ENCODE results near the gene TPRA1.

Gene TPRA1

GRCh38 chr3:127616836-127617605 lies 26.5 kb upstream of the TPRA1 start:
- no peaks in the 10 kb centered on the region for H3K4me1 ChIP-seq (ENCODE audit: control insufficient read depth in 5 of 5, insufficient read depth in 5 of 5, low read length in 5 of 5)
- H3K9me3 ChIP-seq (ENCODE audit: control insufficient read depth in 5 of 5, low read length in 5 of 5) = no peaks in the 10 kb centered on the region
- H3K36me3 ChIP-seq (ENCODE audit: control insufficient read depth in 5 of 5, insufficient read depth in 5 of 5, low read length in 5 of 5) = peaks cover 0 to 53% (median 35%) of the 10 kb centered on the region in 5 donors
- H3K27ac ChIP-seq (ENCODE audit: low read depth, low read length) = no peak overlapping the region
- no peak overlapping the region for H3K9ac ChIP-seq (ENCODE audit: low read length in 5 of 5)
- no peak overlapping the region for H3K4me3 ChIP-seq (ENCODE audit: low read depth in 1 of 5, low read length in 5 of 5)
- no peaks in the 10 kb centered on the region for H3K27me3 ChIP-seq (ENCODE audit: control insufficient read depth in 5 of 5, insufficient read depth in 4 of 5, low read length in 5 of 5)

- no peak overlapping the region for H3K9ac ChIP-seq (ENCODE audit: low read length in 5 of 5)
- H3K27ac ChIP-seq (ENCODE audit: low read depth, low read length) = no peak overlapping the region
- no peaks in the 10 kb centered on the region for H3K27me3 ChIP-seq (ENCODE audit: control insufficient read depth in 5 of 5, insufficient read depth in 4 of 5, low read length in 5 of 5)
- peaks cover 0 to 41% (median 23%) of the 10 kb centered on the region in 5 donors for H3K36me3 ChIP-seq (ENCODE audit: control insufficient read depth in 5 of 5, insufficient read depth in 5 of 5, low read length in 5 of 5)
- H3K4me1 ChIP-seq (ENCODE audit: control insufficient read depth in 5 of 5, insufficient read depth in 5 of 5, low read length in 5 of 5) = no peaks in the 10 kb centered on the region
- H3K4me3 ChIP-seq (ENCODE audit: low read depth in 1 of 5, low read length in 5 of 5) = no peak overlapping the region
- no peaks in the 10 kb centered on the region for H3K9me3 ChIP-seq (ENCODE audit: control insufficient read depth in 5 of 5, low read length in 5 of 5)
These were observed 25.2 kb upstream of the TPRA1 start for GRCh38 chr3:127615631-127616305.

GRCh38 chr3:127614928-127615589 lies 24.5 kb upstream of the TPRA1 start:
- Histone ChIP-seq H3K9me3 (ENCODE audit: control insufficient read depth in 5 of 5, low read length in 5 of 5) (no peaks in the 10 kb centered on the region), H3K27me3 (ENCODE audit: control insufficient read depth in 5 of 5, insufficient read depth in 4 of 5, low read length in 5 of 5) (no peaks in the 10 kb centered on the region), H3K4me3 (ENCODE audit: low read depth in 1 of 5, low read length in 5 of 5) (no peak overlapping the region), H3K36me3 (ENCODE audit: control insufficient read depth in 5 of 5, insufficient read depth in 5 of 5, low read length in 5 of 5) (peaks cover 0 to 41% (median 24%) of the 10 kb centered on the region in 5 donors), H3K27ac (ENCODE audit: low read depth, low read length) (no peak overlapping the region), H3K9ac (ENCODE audit: low read length in 5 of 5) (no peak overlapping the region), H3K4me1 (ENCODE audit: control insufficient read depth in 5 of 5, insufficient read depth in 5 of 5, low read length in 5 of 5) (no peaks in the 10 kb centered on the region)

GRCh38 chr3:127613406-127613805 lies 22.9 kb upstream of the TPRA1 start:
- Histone ChIP-seq H3K4me3 (ENCODE audit: low read depth in 1 of 5, low read length in 5 of 5) (no peak overlapping the region), H3K27me3 (ENCODE audit: control insufficient read depth in 5 of 5, insufficient read depth in 4 of 5, low read length in 5 of 5) (no peaks in the 10 kb centered on the region), H3K36me3 (ENCODE audit: control insufficient read depth in 5 of 5, insufficient read depth in 5 of 5, low read length in 5 of 5) (peaks cover 0 to 45% (median 24%) of the 10 kb centered on the region in 5 donors), H3K27ac (ENCODE audit: low read depth, low read length) (no peak overlapping the region), H3K9me3 (ENCODE audit: control insufficient read depth in 5 of 5, low read length in 5 of 5) (no peaks in the 10 kb centered on the region), H3K4me1 (ENCODE audit: control insufficient read depth in 5 of 5, insufficient read depth in 5 of 5, low read length in 5 of 5) (no peaks in the 10 kb centered on the region), H3K9ac (ENCODE audit: low read length in 5 of 5) (no peak overlapping the region)

- no peak overlapping the region for H3K4me3 ChIP-seq (ENCODE audit: low read depth in 1 of 5, low read length in 5 of 5)
- H3K4me1 ChIP-seq (ENCODE audit: control insufficient read depth in 5 of 5, insufficient read depth in 5 of 5, low read length in 5 of 5) = no peaks in the 10 kb centered on the region
- H3K36me3 ChIP-seq (ENCODE audit: control insufficient read depth in 5 of 5, insufficient read depth in 5 of 5, low read length in 5 of 5) = peaks cover 0 to 44% (median 23%) of the 10 kb centered on the region in 5 donors
- H3K9ac ChIP-seq (ENCODE audit: low read length in 5 of 5) = no peak overlapping the region
- no peaks in the 10 kb centered on the region for H3K27me3 ChIP-seq (ENCODE audit: control insufficient read depth in 5 of 5, insufficient read depth in 4 of 5, low read length in 5 of 5)
- H3K27ac ChIP-seq (ENCODE audit: low read depth, low read length) = no peak overlapping the region
- no peaks in the 10 kb centered on the region for H3K9me3 ChIP-seq (ENCODE audit: control insufficient read depth in 5 of 5, low read length in 5 of 5)
These were observed 22.4 kb upstream of the TPRA1 start for GRCh38 chr3:127612966-127613365.

GRCh38 chr3:127611251-127611650 lies 20.7 kb upstream of the TPRA1 start:
- no peak overlapping the region for H3K27ac ChIP-seq (ENCODE audit: low read depth, low read length)
- H3K9ac ChIP-seq (ENCODE audit: low read length in 5 of 5) = no peak overlapping the region
- H3K27me3 ChIP-seq (ENCODE audit: control insufficient read depth in 5 of 5, insufficient read depth in 4 of 5, low read length in 5 of 5) = no peaks in the 10 kb centered on the region
- H3K9me3 ChIP-seq (ENCODE audit: control insufficient read depth in 5 of 5, low read length in 5 of 5) = no peaks in the 10 kb centered on the region
- H3K4me3 ChIP-seq (ENCODE audit: low read depth in 1 of 5, low read length in 5 of 5) = no peak overlapping the region
- no peaks in the 10 kb centered on the region for H3K4me1 ChIP-seq (ENCODE audit: control insufficient read depth in 5 of 5, insufficient read depth in 5 of 5, low read length in 5 of 5)
- H3K36me3 ChIP-seq (ENCODE audit: control insufficient read depth in 5 of 5, insufficient read depth in 5 of 5, low read length in 5 of 5) = peaks cover 0 to 45% (median 26%) of the 10 kb centered on the region in 5 donors

GRCh38 chr3:127610105-127610504 lies 19.6 kb upstream of the TPRA1 start:
- Histone ChIP-seq H3K4me1 (ENCODE audit: control insufficient read depth in 5 of 5, insufficient read depth in 5 of 5, low read length in 5 of 5) (no peaks in the 10 kb centered on the region), H3K36me3 (ENCODE audit: control insufficient read depth in 5 of 5, insufficient read depth in 5 of 5, low read length in 5 of 5) (peaks cover 0 to 47% (median 33%) of the 10 kb centered on the region in 5 donors), H3K4me3 (ENCODE audit: low read depth in 1 of 5, low read length in 5 of 5) (no peak overlapping the region), H3K9ac (ENCODE audit: low read length in 5 of 5) (no peak overlapping the region), H3K27me3 (ENCODE audit: control insufficient read depth in 5 of 5, insufficient read depth in 4 of 5, low read length in 5 of 5) (no peaks in the 10 kb centered on the region), H3K27ac (ENCODE audit: low read depth, low read length) (no peak overlapping the region), H3K9me3 (ENCODE audit: control insufficient read depth in 5 of 5, low read length in 5 of 5) (no peaks in the 10 kb centered on the region)

- Histone ChIP-seq H3K4me1 (ENCODE audit: control insufficient read depth in 5 of 5, insufficient read depth in 5 of 5, low read length in 5 of 5) (no peaks in the 10 kb centered on the region), H3K27ac (ENCODE audit: low read depth, low read length) (no peak overlapping the region), H3K36me3 (ENCODE audit: control insufficient read depth in 5 of 5, insufficient read depth in 5 of 5, low read length in 5 of 5) (peaks cover 0 to 56% (median 37%) of the 10 kb centered on the region in 5 donors), H3K4me3 (ENCODE audit: low read depth in 1 of 5, low read length in 5 of 5) (no peak overlapping the region), H3K9ac (ENCODE audit: low read length in 5 of 5) (no peak overlapping the region), H3K9me3 (ENCODE audit: control insufficient read depth in 5 of 5, low read length in 5 of 5) (no peaks in the 10 kb centered on the region), H3K27me3 (ENCODE audit: control insufficient read depth in 5 of 5, insufficient read depth in 4 of 5, low read length in 5 of 5) (no peaks in the 10 kb centered on the region)
These were observed 17.8 kb upstream of the TPRA1 start for GRCh38 chr3:127608362-127608718.

- Histone ChIP-seq H3K27ac (ENCODE audit: low read depth, low read length) (no peak overlapping the region), H3K27me3 (ENCODE audit: control insufficient read depth in 5 of 5, insufficient read depth in 4 of 5, low read length in 5 of 5) (no peaks in the 10 kb centered on the region), H3K4me3 (ENCODE audit: low read depth in 1 of 5, low read length in 5 of 5) (no peak overlapping the region), H3K9ac (ENCODE audit: low read length in 5 of 5) (no peak overlapping the region), H3K4me1 (ENCODE audit: control insufficient read depth in 5 of 5, insufficient read depth in 5 of 5, low read length in 5 of 5) (no peaks in the 10 kb centered on the region), H3K9me3 (ENCODE audit: control insufficient read depth in 5 of 5, low read length in 5 of 5) (no peaks in the 10 kb centered on the region), H3K36me3 (ENCODE audit: control insufficient read depth in 5 of 5, insufficient read depth in 5 of 5, low read length in 5 of 5) (peaks cover 0 to 53% (median 37%) of the 10 kb centered on the region in 5 donors)
These were observed 17.3 kb upstream of the TPRA1 start for GRCh38 chr3:127607675-127608361.

Data from subcutaneous abdominal adipose tissue (tissue), 5 donors.